ENCODE measurements around the gene VPS45. TPM values are rescaled to one million over a fixed set of nuclear protein-coding genes. Genes with fewer than 3 reads are reported as not detected.
A peak's percentile ranks its signal among the peaks of the same experiment; 100 is the strongest.
"Not testable (repeated sequence)": the region's sequence is repeated elsewhere in the genome, so short reads cannot be mapped to it uniquely, and the experiment has no call there.

The VPS45 gene
- total and polyA plus RNA-seq, 12 donors: 26.6 to 73.6 (median 49.8) TPM

- Histone ChIP-seq H3K36me3 (no peaks in the 10 kb centered on the region), H3K4me1 (peaks cover 0 to 51% (median 0%) of the 10 kb centered on the region in 9 donors), H3K9me3 (no peaks in the 10 kb centered on the region), H3K4me3 (no peak overlapping the region), H3K27ac (no peak overlapping the region), H3K27me3 (no peaks in the 10 kb centered on the region)
- no peak for DNase-seq
- intact Hi-C loops (cut with DNase I): loop anchor here in 1 of 10 donors (5.0 kb wide), 1 partner anchor 215 kb away; no protein-coding TSS in a partner anchor
- TF ChIP-seq, protein P1, sequence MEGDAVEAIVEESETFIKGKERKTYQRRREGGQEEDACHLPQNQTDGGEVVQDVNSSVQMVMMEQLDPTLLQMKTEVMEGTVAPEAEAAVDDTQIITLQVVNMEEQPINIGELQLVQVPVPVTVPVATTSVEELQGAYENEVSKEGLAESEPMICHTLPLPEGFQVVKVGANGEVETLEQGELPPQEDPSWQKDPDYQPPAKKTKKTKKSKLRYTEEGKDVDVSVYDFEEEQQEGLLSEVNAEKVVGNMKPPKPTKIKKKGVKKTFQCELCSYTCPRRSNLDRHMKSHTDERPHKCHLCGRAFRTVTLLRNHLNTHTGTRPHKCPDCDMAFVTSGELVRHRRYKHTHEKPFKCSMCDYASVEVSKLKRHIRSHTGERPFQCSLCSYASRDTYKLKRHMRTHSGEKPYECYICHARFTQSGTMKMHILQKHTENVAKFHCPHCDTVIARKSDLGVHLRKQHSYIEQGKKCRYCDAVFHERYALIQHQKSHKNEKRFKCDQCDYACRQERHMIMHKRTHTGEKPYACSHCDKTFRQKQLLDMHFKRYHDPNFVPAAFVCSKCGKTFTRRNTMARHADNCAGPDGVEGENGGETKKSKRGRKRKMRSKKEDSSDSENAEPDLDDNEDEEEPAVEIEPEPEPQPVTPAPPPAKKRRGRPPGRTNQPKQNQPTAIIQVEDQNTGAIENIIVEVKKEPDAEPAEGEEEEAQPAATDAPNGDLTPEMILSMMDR (IDR thresholded peaks at IDR 0.05): no peak
- no peak for ATAC-seq
- 84 to 89% methylated on average over 11 of the region's 11 CpGs for WGBS, 2 donors
These were observed 114.7 kb downstream of the VPS45 start for GRCh38 chr1:150182247-150182646.

DNA sequence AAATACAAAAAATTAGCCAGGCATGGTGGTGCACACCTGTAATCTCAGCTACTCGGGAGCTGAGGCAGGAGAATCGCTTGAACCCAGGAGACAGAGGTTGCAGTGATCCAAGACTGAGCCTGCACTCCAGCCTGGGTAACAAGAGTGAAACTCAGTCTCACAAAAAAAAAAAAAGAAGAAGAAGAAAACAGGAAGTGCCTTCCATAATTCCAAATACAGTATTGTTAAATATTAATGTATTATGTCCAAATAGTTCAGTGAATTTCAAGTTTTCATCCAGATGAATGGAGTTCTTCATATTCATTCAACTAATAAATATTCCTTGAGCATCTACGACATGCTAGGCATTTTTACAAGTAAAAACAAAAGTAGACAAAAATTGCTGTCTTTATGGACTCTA is 115.5 kb downstream of the VPS45 start:
- ATAC-seq (no peak), DNase-seq (no peak)
- WGBS, 2 donors: 92 to 93% methylated on average over 3 of the region's 3 CpGs
- no peaks in the 10 kb centered on the region for H3K27me3 ChIP-seq
- no peaks in the 10 kb centered on the region for H3K9me3 ChIP-seq
- intact Hi-C loops (cut with DNase I): loop anchor here in 1 of 10 donors (5.0 kb wide), 1 partner anchor 216 kb away; no protein-coding TSS in a partner anchor
- no peaks in the 10 kb centered on the region for H3K36me3 ChIP-seq
- TF ChIP-seq, protein P1 (IDR thresholded peaks at IDR 0.05): no peak
- H3K4me3 ChIP-seq: no peak overlapping the region
- peak overlapping the region in 1 of 10 donors; percentile 52 for H3K27ac ChIP-seq
- peaks cover 0 to 53% (median 7%) of the 10 kb centered on the region in 9 donors for H3K4me1 ChIP-seq

- intact Hi-C loops (cut with DNase I): loop anchor here in 4 of 10 donors (5.0 kb wide), 2 partner anchors 113 to 223 kb away; no protein-coding TSS in a partner anchor
- WGBS, 2 donors: 89 to 90% methylated on average over 7 of the region's 7 CpGs
- H3K36me3 ChIP-seq: no peaks in the 10 kb centered on the region
- TF ChIP-seq, protein P1 (IDR thresholded peaks at IDR 0.05): no peak
- no peaks in the 10 kb centered on the region for H3K27me3 ChIP-seq
- no peak overlapping the region for H3K4me3 ChIP-seq
- ATAC-seq (no peak), DNase-seq (no peak)
- H3K4me1 ChIP-seq: peaks cover 0 to 33% (median 7%) of the 10 kb centered on the region in 9 donors
- peak overlapping the region in 1 of 10 donors; percentile 79 for H3K27ac ChIP-seq
- H3K9me3 ChIP-seq: no peaks in the 10 kb centered on the region
These were observed 117.9 kb downstream of the VPS45 start for GRCh38 chr1:150185481-150185880.

DNA sequence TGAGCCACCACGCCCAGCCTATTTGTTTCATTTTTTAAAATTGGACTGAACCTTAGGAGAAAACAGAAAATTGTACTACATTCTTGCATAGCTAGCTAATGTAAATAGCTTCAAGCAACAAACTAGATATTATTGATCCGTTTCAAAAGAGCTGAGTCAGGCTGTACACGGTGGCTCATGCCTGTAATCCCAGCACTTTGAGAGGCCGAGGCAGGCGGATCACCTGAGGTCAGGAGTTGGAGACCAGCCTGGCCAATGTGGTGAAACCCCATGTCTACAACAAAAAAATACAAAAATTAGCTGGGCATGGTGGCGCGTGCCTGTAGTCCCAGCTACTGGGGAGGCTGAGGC is 118.8 kb downstream of the VPS45 start:
- H3K9me3 ChIP-seq, H3K36me3 ChIP-seq, DNase-seq, ATAC-seq, H3K27me3 ChIP-seq: not testable (repeated sequence)
- peak overlapping the region in 1 of 10 donors; percentile 6 for H3K4me3 ChIP-seq
- intact Hi-C loops (cut with DNase I): loop anchor here in 4 of 10 donors (5.0 kb wide), 2 partner anchors 114 to 224 kb away; no protein-coding TSS in a partner anchor
- 88 to 93% methylated on average over 7 of the region's 7 CpGs for WGBS, 2 donors
- H3K4me1 ChIP-seq: peaks cover 0 to 28% (median 7%) of the 10 kb centered on the region in 9 donors
- peak overlapping the region in 4 of 10 donors; percentile 8 to 79 (median 48) for H3K27ac ChIP-seq

All from heart right ventricle (tissue), 16 donors.